ENCODE data around the gene DTX2.
"Not testable (repeated sequence)": the region's sequence is repeated elsewhere in the genome, so short reads cannot be mapped to it uniquely, and the experiment has no call there.

Gene DTX2

DNA sequence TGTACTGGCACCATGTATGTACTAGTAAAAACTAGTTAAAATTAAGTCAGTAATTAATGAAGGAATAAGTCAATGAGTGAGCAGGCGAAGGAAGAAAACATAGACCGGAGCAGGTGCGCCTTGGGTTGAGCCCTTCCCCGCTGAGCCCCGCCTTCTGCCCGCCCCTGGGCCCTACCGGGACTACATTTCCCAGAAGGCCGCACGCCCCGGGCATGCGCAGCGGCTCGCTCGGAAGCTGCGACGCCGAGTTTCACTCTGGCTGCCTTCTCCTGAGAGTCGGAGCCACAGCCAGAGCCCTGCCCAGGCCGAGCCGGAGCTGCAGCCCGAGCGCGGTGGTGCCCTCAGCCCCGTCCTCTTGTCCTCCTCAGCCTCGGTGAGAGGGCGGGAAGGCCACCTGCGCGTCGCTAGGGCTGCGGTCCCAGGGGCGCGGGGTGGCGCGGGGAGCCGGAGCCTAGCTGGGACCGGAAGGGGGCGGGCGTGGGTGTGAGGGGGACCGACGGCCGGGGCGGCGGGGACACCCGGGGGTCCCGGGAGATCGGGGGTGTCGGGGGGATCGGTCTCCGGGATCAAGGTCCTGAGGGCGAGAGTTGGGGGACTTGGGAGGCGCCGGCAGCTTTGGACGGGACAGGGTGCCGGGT lies at the start of gene DTX2:
Gene DTX2 (plus strand): TSS at position 246 of the 638 bp plus-strand sequence. CDS start 18,801 bp downstream, outside the sequence.
- not testable (repeated sequence) for H3K27me3 ChIP-seq (ENCODE audit: insufficient read depth, poor library complexity, severe bottlenecking); H3K4me3 ChIP-seq (ENCODE audit: severe bottlenecking); H3K36me3 ChIP-seq (ENCODE audit: low read depth); H3K9me3 ChIP-seq (ENCODE audit: severe bottlenecking); H3K4me1 ChIP-seq (ENCODE audit: insufficient read depth, poor library complexity, severe bottlenecking); DNase-seq (ENCODE audit: low spot score); H3K27ac ChIP-seq (ENCODE audit: poor library complexity, severe bottlenecking)
- peak; percentile 93 for ATAC-seq (ENCODE audit: low read depth)

DNA sequence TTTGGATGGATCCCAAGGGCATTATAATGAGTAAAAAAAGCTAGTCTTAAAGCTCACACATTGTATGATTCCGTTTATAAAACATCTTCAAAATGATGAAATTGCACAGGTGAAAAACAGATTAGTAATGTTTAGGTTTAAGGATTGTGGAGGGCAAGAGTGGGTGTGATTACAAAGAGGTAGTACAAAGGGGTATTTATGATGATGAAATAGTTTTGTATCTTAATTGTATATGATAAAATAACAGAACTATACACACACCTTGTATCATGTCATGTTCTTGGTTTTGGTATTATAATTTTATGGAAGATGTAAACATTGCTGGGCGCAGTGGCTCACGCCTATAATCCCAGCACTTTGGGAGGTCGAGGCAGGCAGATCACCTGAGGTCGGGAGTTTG lies 49.3 kb upstream of the DTX2 start:
- TF ChIP-seq, protein P1, sequence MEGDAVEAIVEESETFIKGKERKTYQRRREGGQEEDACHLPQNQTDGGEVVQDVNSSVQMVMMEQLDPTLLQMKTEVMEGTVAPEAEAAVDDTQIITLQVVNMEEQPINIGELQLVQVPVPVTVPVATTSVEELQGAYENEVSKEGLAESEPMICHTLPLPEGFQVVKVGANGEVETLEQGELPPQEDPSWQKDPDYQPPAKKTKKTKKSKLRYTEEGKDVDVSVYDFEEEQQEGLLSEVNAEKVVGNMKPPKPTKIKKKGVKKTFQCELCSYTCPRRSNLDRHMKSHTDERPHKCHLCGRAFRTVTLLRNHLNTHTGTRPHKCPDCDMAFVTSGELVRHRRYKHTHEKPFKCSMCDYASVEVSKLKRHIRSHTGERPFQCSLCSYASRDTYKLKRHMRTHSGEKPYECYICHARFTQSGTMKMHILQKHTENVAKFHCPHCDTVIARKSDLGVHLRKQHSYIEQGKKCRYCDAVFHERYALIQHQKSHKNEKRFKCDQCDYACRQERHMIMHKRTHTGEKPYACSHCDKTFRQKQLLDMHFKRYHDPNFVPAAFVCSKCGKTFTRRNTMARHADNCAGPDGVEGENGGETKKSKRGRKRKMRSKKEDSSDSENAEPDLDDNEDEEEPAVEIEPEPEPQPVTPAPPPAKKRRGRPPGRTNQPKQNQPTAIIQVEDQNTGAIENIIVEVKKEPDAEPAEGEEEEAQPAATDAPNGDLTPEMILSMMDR (IDR thresholded peaks at IDR 0.05; ENCODE audit: poor library complexity, severe bottlenecking) = no peak
- Histone ChIP-seq H3K9me3 (ENCODE audit: severe bottlenecking) (no peaks in the 10 kb centered on the region), H3K27ac (ENCODE audit: poor library complexity, severe bottlenecking) (no peak overlapping the region), H3K4me3 (ENCODE audit: severe bottlenecking) (no peak overlapping the region), H3K36me3 (ENCODE audit: low read depth) (no peaks in the 10 kb centered on the region), H3K4me1 (ENCODE audit: insufficient read depth, poor library complexity, severe bottlenecking) (peaks cover 3% of the 10 kb centered on the region), H3K27me3 (ENCODE audit: insufficient read depth, poor library complexity, severe bottlenecking) (no peaks in the 10 kb centered on the region)
- no peak for DNase-seq (ENCODE audit: low spot score)
- ATAC-seq (ENCODE audit: low read depth) = no peak

DNA sequence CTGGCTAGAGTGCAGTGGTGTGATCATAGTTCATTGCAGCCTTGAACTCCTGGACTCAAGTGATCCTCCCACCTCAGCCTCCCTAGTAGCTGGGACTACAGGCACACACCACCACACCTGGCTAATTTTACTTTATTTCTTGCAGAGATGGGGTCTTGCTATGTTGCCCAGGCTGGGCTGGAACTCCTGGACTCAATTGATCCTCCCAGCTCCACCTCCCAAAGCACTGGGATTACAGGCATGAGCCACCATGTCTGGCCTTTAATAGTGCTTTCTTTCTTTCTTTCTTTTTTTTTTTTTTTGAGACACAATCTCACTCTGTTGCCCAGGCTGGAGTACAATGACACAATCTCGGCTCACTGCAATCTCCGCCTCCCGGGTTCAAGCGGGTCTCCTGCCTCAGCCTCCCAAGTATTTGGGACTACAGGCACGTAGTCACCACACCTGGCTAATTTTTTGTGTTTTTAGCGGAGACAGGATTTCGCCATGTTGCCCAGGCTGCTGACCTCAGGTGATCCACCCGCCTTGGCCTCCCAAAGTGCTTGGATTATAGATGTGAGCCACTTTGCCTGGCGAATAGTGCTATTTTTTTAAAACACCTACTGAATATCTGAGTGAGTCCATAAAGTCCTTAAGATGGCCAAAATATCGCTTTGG lies 43.7 kb upstream of the DTX2 start:
- H3K36me3 ChIP-seq (ENCODE audit: low read depth); H3K27me3 ChIP-seq (ENCODE audit: insufficient read depth, poor library complexity, severe bottlenecking); H3K4me3 ChIP-seq (ENCODE audit: severe bottlenecking); H3K27ac ChIP-seq (ENCODE audit: poor library complexity, severe bottlenecking); ATAC-seq (ENCODE audit: low read depth); H3K9me3 ChIP-seq (ENCODE audit: severe bottlenecking); DNase-seq (ENCODE audit: low spot score): not testable (repeated sequence)
- H3K4me1 ChIP-seq (ENCODE audit: insufficient read depth, poor library complexity, severe bottlenecking) = peaks cover 17% of the 10 kb centered on the region

DNA sequence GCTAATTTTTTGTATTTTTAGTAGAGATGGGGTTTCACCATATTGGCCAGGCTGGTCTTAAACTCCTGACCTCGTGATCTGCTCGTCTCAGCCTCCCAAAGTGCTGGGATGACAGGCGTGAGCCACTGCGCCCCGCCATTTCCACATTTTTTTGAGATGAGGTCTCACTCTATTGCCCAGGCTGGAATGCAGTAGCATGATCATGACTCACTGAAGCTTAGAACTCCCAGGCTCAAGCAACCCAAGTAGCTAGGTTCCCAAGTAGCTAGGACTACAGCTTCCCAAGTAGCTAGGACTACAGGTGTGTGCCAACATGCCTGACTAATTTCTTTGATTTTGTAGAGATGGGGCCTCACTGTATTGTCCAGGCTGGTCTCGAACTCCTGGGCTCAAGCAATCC lies 40.4 kb upstream of the DTX2 start:
- H3K27me3 ChIP-seq (ENCODE audit: insufficient read depth, poor library complexity, severe bottlenecking); H3K9me3 ChIP-seq (ENCODE audit: severe bottlenecking); H3K36me3 ChIP-seq (ENCODE audit: low read depth); H3K4me3 ChIP-seq (ENCODE audit: severe bottlenecking): not testable (repeated sequence)
- Histone ChIP-seq H3K4me1 (ENCODE audit: insufficient read depth, poor library complexity, severe bottlenecking) (peaks cover 29% of the 10 kb centered on the region), H3K27ac (ENCODE audit: poor library complexity, severe bottlenecking) (peak overlapping the region; percentile 99)
- peak; percentile 87 for DNase-seq (ENCODE audit: low spot score)
- peak; percentile 81 for ATAC-seq (ENCODE audit: low read depth)

DNA sequence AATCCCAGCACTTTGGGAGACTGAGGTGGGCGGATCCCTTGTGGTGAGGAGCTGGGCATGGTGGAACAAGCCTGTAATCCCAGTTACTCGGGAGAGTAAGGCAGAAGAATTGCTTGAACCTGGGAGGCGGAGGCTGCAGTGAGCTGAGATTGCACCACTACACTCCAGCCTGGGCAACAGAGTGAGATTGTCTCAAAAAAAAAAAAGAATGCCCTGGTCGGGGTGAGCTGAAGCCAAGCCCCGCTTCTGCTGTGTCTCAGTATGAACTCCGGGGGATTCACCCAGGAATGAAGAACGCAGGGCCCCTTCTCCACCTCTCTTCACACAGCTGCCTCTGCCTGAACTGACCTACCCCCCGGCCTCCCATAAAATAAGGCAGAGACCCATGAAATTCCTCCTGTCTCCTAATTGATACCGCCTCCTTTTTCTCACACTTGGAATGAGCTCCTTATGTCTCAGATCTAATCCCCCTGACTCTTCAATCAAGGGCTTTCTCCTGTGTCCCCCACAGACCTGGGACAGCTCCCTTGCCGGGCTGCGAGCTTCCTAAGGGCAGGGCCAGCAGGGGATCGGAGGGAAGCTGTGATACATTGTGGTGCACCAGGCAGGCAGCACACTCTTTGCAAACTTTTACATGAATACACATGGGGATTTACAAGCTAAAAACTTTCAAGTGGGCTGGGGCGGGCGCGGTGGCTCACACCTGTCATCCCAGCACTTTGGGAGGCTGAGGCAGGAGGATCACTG lies 37.7 kb upstream of the DTX2 start:
- H3K27me3 ChIP-seq (ENCODE audit: insufficient read depth, poor library complexity, severe bottlenecking) = no peaks in the 10 kb centered on the region
- TF ChIP-seq, protein P1 (IDR thresholded peaks at IDR 0.05; ENCODE audit: poor library complexity, severe bottlenecking) = no peak
- DNase-seq (ENCODE audit: low spot score) (peak; percentile 98), ATAC-seq (ENCODE audit: low read depth) (peak; percentile 83; the same call in 2 of the 3 replicates)
- H3K4me1 ChIP-seq (ENCODE audit: insufficient read depth, poor library complexity, severe bottlenecking) = peaks cover 36% of the 10 kb centered on the region
- H3K27ac ChIP-seq (ENCODE audit: poor library complexity, severe bottlenecking) = peak overlapping the region; percentile 99
- no peak overlapping the region for H3K4me3 ChIP-seq (ENCODE audit: severe bottlenecking)
- no peaks in the 10 kb centered on the region for H3K36me3 ChIP-seq (ENCODE audit: low read depth)
- H3K9me3 ChIP-seq (ENCODE audit: severe bottlenecking) = no peaks in the 10 kb centered on the region

DNA sequence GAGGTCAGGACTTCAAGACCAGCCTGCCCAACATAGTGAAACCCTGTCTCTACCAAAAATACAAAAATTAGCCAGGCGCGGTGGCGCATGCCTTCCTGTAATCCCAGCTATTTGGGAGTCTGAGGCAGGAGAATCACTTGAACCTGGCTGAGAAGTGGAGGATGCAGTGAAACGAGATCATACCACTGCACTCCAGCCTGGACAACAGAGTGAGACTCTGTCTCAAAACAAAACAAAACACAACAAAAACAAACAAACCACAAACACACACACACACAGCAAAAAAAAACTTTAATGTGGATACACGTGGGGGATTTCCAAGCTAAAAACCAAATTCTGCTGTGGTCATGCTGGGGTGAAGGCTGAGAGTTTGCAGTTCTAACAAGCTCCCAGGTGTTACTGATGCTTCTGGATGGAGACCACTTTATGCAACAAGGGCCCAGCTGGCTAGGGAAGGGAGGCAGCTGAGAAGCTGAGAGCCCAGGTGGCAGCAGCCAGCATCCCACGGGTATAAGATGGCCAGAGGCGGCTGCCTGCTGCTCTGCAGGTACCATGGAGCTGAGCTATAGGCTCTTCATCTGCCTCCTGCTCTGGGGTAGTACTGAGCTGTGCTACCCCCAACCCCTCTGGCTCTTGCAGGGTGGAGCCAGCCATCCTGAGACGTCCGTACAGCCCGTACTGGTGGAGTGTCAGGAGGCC lies 36.9 kb upstream of the DTX2 start, which contains the start of gene ZP3:
Gene ZP3 (plus strand): TSS at position 538 of the 699 bp plus-strand sequence. CDS start 15 bp downstream, at position 553.
- DNase-seq (ENCODE audit: low spot score) (no peak), ATAC-seq (ENCODE audit: low read depth) (no peak)
- TF ChIP-seq, protein P1 (IDR thresholded peaks at IDR 0.05; ENCODE audit: poor library complexity, severe bottlenecking) = no peak
- Histone ChIP-seq H3K27ac (ENCODE audit: poor library complexity, severe bottlenecking) (peak within 1 kb of the TSS; percentile 99), H3K9me3 (ENCODE audit: severe bottlenecking) (no peaks in the 10 kb centered on the region), H3K27me3 (ENCODE audit: insufficient read depth, poor library complexity, severe bottlenecking) (no peaks in the 10 kb centered on the region), H3K36me3 (ENCODE audit: low read depth) (no peaks in the 10 kb centered on the region), H3K4me3 (ENCODE audit: severe bottlenecking) (no peak within 1 kb of the TSS), H3K4me1 (ENCODE audit: insufficient read depth, poor library complexity, severe bottlenecking) (peaks cover 38% of the 10 kb centered on the region)

Data from RWPE2 (cell line).